K562 (cell line): ENCODE data around the gene SH3PXD2B. TPM values are rescaled to one million over a fixed set of nuclear protein-coding genes. Genes with fewer than 3 reads are reported as not detected.
A peak's percentile ranks its signal among the peaks of the same experiment; 100 is the strongest.

Experiments
- BCOR ChIP-seq: fragments of 450-650 bp; IDR thresholded peaks from 2 replicates; pipeline ENCODE4 v1.6.1; 2016
- C11orf30 ChIP-seq: fragments of 450-650 bp; IDR thresholded peaks from 2 replicates; pipeline ENCODE4 v1.6.1; 2016; ENCODE audit warnings: low read depth, mild to moderate bottlenecking
- DDX20 ChIP-seq: fragments of 450-650 bp; IDR thresholded peaks from 2 replicates; pipeline ENCODE4 v1.6.1; 2016; ENCODE audit warnings: missing genetic modification characterization, low read depth, mild to moderate bottlenecking, missing compliant biosample characterization, moderate library complexity
- E2F5 ChIP-seq: sonication (generic); formaldehyde crosslinking; IDR thresholded peaks from 2 replicates; pipeline ENCODE4 v1.8.0; 2022; ENCODE audit warnings: mild to moderate bottlenecking, missing genetic modification reagents
- HDAC2 ChIP-seq: fragments of 450-650 bp; IDR thresholded peaks from 2 replicates; pipeline ENCODE4 v1.6.1; 2016; ENCODE audit warnings: mild to moderate bottlenecking
- HMBOX1 ChIP-seq: sonication (generic); IDR thresholded peaks from 2 replicates; pipeline ENCODE4 v1.6.1; 2016
- POLR2A ChIP-seq: fragments of 450-650 bp; conservative IDR thresholded peaks from 2 replicates; pipeline ENCODE4 v1.6.1; 2016
- RBFOX2 ChIP-seq: fragments of 200-400 bp; formaldehyde crosslinking; IDR thresholded peaks from 2 replicates; pipeline ENCODE4 v1.6.1; 2017; ENCODE audit warnings: low read depth, mild to moderate bottlenecking, low read length, moderate library complexity
- RFX1 ChIP-seq: fragments of 450-650 bp; IDR thresholded peaks from 2 replicates; pipeline ENCODE4 v1.6.1; 2016; ENCODE audit warnings: mild to moderate bottlenecking, moderate library complexity
- SOX6 ChIP-seq: fragments of 450-650 bp; IDR thresholded peaks from 2 replicates; pipeline ENCODE4 v1.6.1; 2014; ENCODE audit warnings: mild to moderate bottlenecking
- SP2 ChIP-seq: IDR thresholded peaks from 2 replicates; pipeline ENCODE4 v1.6.1; 2011; ENCODE audit warnings: mild to moderate bottlenecking, low read depth, low read length, moderate library complexity; ENCODE audit not compliant: poor library complexity, severe bottlenecking; ENCODE audit errors: extremely low read depth
- TARDBP ChIP-seq: fragments of 450-650 bp; IDR thresholded peaks from 2 replicates; pipeline ENCODE4 v1.6.1; 2016
- TFAM ChIP-seq: fragments of 250-450 bp; sonication (Bioruptor Pico); conservative IDR thresholded peaks from 2 replicates; pipeline ENCODE4 v1.5.0; 2021; ENCODE audit warnings: mild to moderate bottlenecking, moderate library complexity
- XRCC3 ChIP-seq: fragments of 450-650 bp; IDR thresholded peaks from 2 replicates; pipeline ENCODE4 v1.6.1; 2017; ENCODE audit warnings: mild to moderate bottlenecking, moderate library complexity
- ZEB2 ChIP-seq: fragments of 450-650 bp; IDR thresholded peaks from 2 replicates; pipeline ENCODE4 v1.6.1; 2016
- ZKSCAN3 ChIP-seq: fragments of 250-450 bp; sonication (Bioruptor Pico); IDR thresholded peaks from 2 replicates; pipeline ENCODE4 v1.4.0; 2020
- ZNF407 ChIP-seq: fragments of 450-650 bp; IDR thresholded peaks from 2 replicates; pipeline ENCODE4 v1.6.1; 2016; ENCODE audit warnings: low read depth
- ZNF507 ChIP-seq: conservative IDR thresholded peaks from 2 replicates; pipeline ENCODE4 v1.6.1; 2017; ENCODE audit warnings: missing genetic modification characterization, missing compliant biosample characterization
- ZNF583 ChIP-seq: fragments of 250-450 bp; sonication (Bioruptor Pico); IDR thresholded peaks from 2 replicates; pipeline ENCODE4 v1.4.0; 2020
- ZNF780A ChIP-seq: fragments of 250-450 bp; sonication (Bioruptor Pico); IDR thresholded peaks from 2 replicates; pipeline ENCODE4 v1.5.0; 2021; ENCODE audit warnings: mild to moderate bottlenecking
- polyA plus RNA-seq, 8 experiments: library from polyadenylated mRNA; depleted of rRNA in 4 of 8; stranded (reverse) in 5 of 8; unstranded in 3 of 8; fragments of >200 nt; fragmentation: Nextera tagmentation in 2 of 8; fragmentation: Illumina TruSeq in 1 of 8; extraction: Ambion mirVana in 2 of 8; extraction: Trizol in 1 of 8; gene quantifications; 2 replicates each; pipeline versions ENCODE4 v1.2.1 to v1.2.3, GENCODE V29; 2011 to 2014; ENCODE audit warnings: inconsistent platforms in 1 of 8, missing spikeins in 1 of 8
- total RNA-seq, 7 experiments: library from RNA; depleted of rRNA in 6 of 7; stranded (reverse); fragments of >200 nt in 6 of 7; fragmentation: Illumina TruSeq in 2 of 7; extraction: Trizol in 2 of 7; gene quantifications; 2 replicates each; pipeline versions ENCODE4 v1.2.1 to v1.2.3, GENCODE V29; 2011 to 2021; ENCODE audit warnings: low replicate concordance in 1 of 7
- TF ChIP-seq, protein P1 (sequence below): fragments of 450-650 bp; formaldehyde crosslinking; conservative IDR thresholded peaks from 2 replicates; pipeline ENCODE4 v1.4.0; 2022; ENCODE audit warnings: mild to moderate bottlenecking, missing genetic modification characterization

SH3PXD2B gene
- total and polyA plus RNA-seq, 9 of the 15 experiments (the other 6 are each of a cell fraction or from before 2014, with no cell fraction given) = 0.04 to 0.66 (median 0.19) TPM

GRCh38 chr5:172443441-172444109 lies 10.8 kb downstream of the SH3PXD2B start (continued):
- no peak for TF ChIP-seq ZNF407
- no peak for TF ChIP-seq TARDBP
- no peak for TF ChIP-seq RBFOX2
- no peak for TF ChIP-seq ZNF780A (CRISPR knock-in tag)
- no peak for TF ChIP-seq E2F5 (CRISPR knock-in tag)
- TF ChIP-seq ZEB2 = peak; percentile 44; the same call in 1 of the 2 replicates
- no peak for TF ChIP-seq HMBOX1
- no peak for TF ChIP-seq ZKSCAN3 (CRISPR knock-in tag)
- no peak for TF ChIP-seq ZNF507
- TF ChIP-seq C11orf30 = peak; percentile 67; the same call in 1 of the 2 replicates
- no peak for TF ChIP-seq DDX20 (tag)
- TF ChIP-seq RFX1 = no peak
- no peak for TF ChIP-seq TFAM
- 0 out of 2 replicates have a peak, but pooled peaks have one; percentile 14 for TF ChIP-seq HDAC2
- no peak for TF ChIP-seq POLR2A
- no peak for TF ChIP-seq XRCC3
- TF ChIP-seq SP2 = no peak
- TF ChIP-seq BCOR = 0 out of 2 replicates have a peak, but pooled peaks have one; percentile 13
- peak; percentile 46; the same call in 1 of the 2 replicates for TF ChIP-seq ZNF583 (CRISPR knock-in tag)
- TF ChIP-seq, protein P1, sequence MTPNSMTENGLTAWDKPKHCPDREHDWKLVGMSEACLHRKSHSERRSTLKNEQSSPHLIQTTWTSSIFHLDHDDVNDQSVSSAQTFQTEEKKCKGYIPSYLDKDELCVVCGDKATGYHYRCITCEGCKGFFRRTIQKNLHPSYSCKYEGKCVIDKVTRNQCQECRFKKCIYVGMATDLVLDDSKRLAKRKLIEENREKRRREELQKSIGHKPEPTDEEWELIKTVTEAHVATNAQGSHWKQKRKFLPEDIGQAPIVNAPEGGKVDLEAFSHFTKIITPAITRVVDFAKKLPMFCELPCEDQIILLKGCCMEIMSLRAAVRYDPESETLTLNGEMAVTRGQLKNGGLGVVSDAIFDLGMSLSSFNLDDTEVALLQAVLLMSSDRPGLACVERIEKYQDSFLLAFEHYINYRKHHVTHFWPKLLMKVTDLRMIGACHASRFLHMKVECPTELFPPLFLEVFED (CRISPR knock-in tag) = no peak
- TF ChIP-seq SOX6 = peak; percentile 83
